GM06990 (cell line): ENCODE data around the gene TEX48.

Experiments used
- DNase-seq: peaks from one replicate; pipeline ENCODE4 v3.0.0-alpha.2; 2011; ENCODE audit not compliant: insufficient read length; ENCODE audit errors: extremely low read depth
- H3K27me3 ChIP-seq: replicated peaks from 2 replicates; pipeline ENCODE4 v1.6.0; 2011; ENCODE audit warnings: low read length; ENCODE audit not compliant: control insufficient read depth, insufficient read depth
- H3K36me3 ChIP-seq: 2 replicates; pipeline ENCODE4 v1.5.1; 2011; ENCODE audit warnings: low read length; ENCODE audit not compliant: control insufficient read depth, insufficient read depth
- H3K4me3 ChIP-seq: replicated peaks from 2 replicates; pipeline ENCODE4 v1.5.1; 2011; ENCODE audit warnings: low read depth, mild to moderate bottlenecking, control low read depth, low read length
- TF ChIP-seq, protein P1 (sequence below): IDR thresholded peaks from 2 replicates; pipeline ENCODE4 v1.5.1; 2011; ENCODE audit warnings: low read length, control low read depth, mild to moderate bottlenecking, inconsistent platforms; ENCODE audit not compliant: insufficient read depth, poor library complexity, severe bottlenecking

TEX48 gene

DNA sequence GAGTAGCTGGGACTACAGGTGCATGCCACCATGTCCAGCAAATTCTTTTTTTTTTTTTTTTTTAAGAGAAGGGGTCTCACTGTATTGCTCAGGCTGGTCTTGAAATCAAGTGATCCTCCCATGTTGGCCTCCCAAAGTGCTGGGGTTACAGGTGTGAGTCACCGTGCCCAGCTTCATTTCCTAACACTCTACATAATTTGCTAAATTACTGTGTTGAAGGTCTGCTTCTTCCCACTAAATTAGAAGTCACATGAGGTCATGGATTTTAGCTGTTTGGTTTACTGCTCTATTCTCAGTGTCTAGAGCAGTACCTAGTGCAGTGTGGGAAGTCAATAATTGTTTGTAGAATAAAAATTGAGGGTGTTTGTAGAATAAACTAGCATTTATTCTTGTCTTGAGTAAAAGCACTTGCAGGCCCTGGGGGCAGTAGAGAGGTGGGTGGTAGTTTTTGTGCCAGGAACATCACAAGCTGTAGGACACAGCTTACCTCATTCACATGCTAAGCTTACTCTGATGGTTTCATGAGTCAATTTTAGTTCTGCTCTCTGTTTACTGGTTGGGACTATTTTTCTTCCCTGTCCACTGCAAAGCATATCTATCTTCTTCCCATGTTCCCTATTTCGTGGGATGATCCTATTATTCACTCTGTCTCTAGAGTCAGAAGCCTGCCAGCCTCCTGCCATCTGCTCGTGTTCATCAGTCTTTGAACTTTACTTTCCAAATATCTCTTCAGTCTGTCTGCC is 7.0 kb downstream of the TEX48 start:
- no peak overlapping the region for H3K4me3 ChIP-seq
- H3K36me3 ChIP-seq: no peaks in the 10 kb centered on the region
- DNase-seq: no peak
- no peaks in the 10 kb centered on the region for H3K27me3 ChIP-seq
- TF ChIP-seq, protein P1, sequence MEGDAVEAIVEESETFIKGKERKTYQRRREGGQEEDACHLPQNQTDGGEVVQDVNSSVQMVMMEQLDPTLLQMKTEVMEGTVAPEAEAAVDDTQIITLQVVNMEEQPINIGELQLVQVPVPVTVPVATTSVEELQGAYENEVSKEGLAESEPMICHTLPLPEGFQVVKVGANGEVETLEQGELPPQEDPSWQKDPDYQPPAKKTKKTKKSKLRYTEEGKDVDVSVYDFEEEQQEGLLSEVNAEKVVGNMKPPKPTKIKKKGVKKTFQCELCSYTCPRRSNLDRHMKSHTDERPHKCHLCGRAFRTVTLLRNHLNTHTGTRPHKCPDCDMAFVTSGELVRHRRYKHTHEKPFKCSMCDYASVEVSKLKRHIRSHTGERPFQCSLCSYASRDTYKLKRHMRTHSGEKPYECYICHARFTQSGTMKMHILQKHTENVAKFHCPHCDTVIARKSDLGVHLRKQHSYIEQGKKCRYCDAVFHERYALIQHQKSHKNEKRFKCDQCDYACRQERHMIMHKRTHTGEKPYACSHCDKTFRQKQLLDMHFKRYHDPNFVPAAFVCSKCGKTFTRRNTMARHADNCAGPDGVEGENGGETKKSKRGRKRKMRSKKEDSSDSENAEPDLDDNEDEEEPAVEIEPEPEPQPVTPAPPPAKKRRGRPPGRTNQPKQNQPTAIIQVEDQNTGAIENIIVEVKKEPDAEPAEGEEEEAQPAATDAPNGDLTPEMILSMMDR: no peak

DNA sequence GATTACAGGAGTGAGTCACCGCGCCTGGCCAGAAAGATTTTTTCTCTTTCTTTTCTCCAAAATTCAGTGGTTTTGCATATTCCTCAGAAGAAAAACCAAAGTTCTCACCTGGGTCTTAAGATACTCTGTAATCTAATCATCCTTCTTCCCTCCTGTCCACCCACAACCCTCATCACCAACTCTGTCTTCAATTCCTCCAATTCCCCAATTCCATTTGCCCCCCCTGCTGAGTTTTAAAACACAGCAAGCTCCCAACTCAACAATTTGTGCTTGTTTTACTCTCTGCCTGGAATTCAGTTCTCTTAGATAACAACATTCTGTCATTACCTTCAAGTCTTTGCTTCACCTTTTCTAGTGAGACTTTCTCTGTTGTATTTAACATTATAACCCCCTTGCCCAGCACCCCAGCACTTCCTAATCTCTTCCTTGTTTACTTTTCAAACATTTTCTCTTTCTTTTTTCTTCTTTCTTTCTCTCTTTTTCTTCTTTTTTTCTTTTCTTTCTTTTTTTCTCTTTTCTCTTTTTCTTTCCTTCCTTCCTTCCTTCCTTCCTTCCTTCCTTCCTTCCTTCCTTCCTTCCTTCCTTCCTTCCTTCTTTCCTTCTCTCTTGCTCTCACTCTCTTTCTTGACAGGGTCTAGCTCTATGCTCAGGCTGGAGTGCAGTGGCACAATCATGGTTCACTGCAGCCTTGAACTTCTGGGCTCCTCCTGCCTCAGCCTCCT is 7.8 kb downstream of the TEX48 start:
- no peak overlapping the region for H3K4me3 ChIP-seq
- H3K36me3 ChIP-seq: no peaks in the 10 kb centered on the region
- no peak for DNase-seq
- H3K27me3 ChIP-seq: no peaks in the 10 kb centered on the region
- TF ChIP-seq, protein P1: no peak

DNA sequence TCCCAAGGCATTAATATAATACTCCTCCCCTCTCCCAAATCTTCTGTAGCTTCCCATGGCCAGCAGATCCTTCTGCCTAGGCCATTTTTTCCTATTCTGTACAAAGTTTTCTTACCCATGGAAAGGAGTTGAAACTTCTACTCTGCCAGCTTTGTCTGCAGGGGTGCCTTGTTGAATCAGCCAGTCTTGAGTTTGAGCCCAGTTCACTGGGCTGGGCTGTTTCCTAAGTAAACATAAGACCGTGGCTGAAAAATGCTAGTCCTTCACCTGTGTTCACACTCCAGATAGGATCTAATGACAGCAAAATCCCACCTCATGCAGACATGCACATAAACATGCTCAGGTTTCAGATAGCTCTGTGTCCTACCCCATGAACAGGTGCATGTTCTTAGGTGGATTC is 10.4 kb downstream of the TEX48 start:
- no peaks in the 10 kb centered on the region; the same call in 1 of the 2 replicates for H3K27me3 ChIP-seq
- H3K36me3 ChIP-seq: no peaks in the 10 kb centered on the region
- no peak for DNase-seq
- no peak overlapping the region for H3K4me3 ChIP-seq
- TF ChIP-seq, protein P1: no peak

DNA sequence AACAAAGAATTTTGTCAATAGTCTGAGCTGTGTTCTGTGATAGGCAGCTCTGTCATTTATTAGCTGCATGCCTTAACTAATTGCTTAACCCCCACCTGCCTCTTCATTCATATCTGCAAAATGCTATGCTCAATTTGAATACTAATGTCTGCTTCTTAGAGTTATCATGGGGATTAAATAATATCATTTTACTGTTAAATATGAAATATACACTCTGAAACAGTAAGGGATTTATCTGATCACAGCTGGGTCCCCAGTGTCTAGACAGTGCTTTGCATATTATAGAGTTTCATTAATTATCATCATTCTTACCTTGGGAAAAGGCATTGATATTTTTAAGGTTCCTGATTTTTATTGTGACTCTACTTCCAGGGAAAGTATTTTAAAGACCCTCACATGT is 12.0 kb downstream of the TEX48 start:
- H3K36me3 ChIP-seq: no peaks in the 10 kb centered on the region
- TF ChIP-seq, protein P1: no peak
- no peak for DNase-seq
- no peak overlapping the region for H3K4me3 ChIP-seq
- H3K27me3 ChIP-seq: no peaks in the 10 kb centered on the region; the same call in 1 of the 2 replicates

DNA sequence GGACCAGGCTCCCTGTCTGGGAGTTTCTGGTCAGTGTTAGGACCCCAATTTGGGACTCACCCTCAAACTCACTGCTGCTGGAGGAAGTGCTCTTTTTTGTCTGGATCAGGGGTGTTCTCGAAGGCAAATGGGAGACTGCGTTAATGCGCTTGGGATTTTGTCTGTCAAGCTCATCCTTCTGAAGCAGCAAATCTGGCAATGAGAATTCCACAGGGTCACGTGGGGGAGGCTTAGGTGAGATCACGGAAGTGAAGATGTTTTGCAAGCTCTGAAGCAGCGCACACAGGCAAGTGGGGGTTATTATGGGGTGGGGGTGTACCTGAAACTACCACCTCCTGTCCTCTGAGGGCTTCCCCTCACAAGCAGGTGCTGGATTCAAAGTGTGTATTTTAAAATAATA is 13.8 kb downstream of the TEX48 start:
- TF ChIP-seq, protein P1: no peak
- no peaks in the 10 kb centered on the region for H3K36me3 ChIP-seq
- no peak overlapping the region for H3K4me3 ChIP-seq
- H3K27me3 ChIP-seq: no peaks in the 10 kb centered on the region; the same call in 1 of the 2 replicates
- no peak for DNase-seq
